GM10266 (cell line): ENCODE data around the gene FAU.

Experiments
- DNase-seq: peaks from one replicate; pipeline ENCODE4 v3.0.0; 2012; ENCODE audit errors: extremely low spot score
- CTCF ChIP-seq: IDR thresholded peaks from 2 replicates; pipeline ENCODE4 v1.5.1; 2012; ENCODE audit warnings: mild to moderate bottlenecking, low read depth; ENCODE audit not compliant: control insufficient read depth, insufficient read depth; ENCODE audit errors: missing control alignments

The FAU gene

GRCh38 chr11:65117206-65118096 lies 4.5 kb downstream of the FAU start, which contains the start of gene ZNHIT2:
ZNHIT2 (minus strand) TSS chr11:65117701; CDS start chr11:65117653, 48 bp downstream.
- peak; percentile 94 for DNase-seq
- peak; percentile 91 for TF ChIP-seq CTCF

GRCh38 chr11:65116370-65117205 lies 5.3 kb downstream of the FAU start:
- no peak for TF ChIP-seq CTCF
- DNase-seq: no peak

- TF ChIP-seq CTCF: no peak
- DNase-seq: no peak
Measured at GRCh38 chr11:65115361-65116082, 6.4 kb downstream of the FAU start.

DNA sequence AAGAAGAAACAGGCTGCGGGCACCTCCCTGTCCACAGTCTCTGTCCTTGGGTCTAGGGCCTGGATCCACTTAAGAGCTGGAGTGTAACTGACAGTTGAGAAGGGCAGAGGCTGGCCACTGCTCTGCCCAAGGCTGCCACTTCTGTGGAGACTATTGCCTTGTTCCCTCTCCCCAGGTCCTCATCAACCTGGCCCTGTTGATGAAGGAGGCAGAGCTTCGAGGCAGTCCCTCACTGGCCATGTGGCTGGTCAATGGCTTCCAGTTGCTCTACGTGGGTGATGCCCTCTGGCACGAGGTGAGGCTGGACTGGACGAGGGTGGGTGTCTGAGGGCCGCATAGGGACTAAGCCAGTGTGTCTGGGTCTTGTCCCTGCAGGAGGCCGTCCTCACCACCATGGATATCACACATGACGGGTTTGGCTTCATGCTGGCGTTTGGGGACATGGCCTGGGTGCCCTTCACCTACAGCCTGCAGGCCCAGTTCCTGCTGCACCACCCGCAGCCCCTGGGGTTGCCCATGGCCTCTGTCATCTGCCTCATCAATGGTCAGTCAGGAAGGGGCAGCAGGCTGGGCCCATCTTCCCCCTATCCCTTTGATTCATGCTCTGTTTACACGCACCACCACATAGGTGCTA lies 7.3 kb downstream of the FAU start:
- no peak for TF ChIP-seq CTCF
- no peak for DNase-seq

GRCh38 chr11:65113839-65114238 lies 8.1 kb downstream of the FAU start:
- no peak for TF ChIP-seq CTCF
- no peak for DNase-seq

DNA sequence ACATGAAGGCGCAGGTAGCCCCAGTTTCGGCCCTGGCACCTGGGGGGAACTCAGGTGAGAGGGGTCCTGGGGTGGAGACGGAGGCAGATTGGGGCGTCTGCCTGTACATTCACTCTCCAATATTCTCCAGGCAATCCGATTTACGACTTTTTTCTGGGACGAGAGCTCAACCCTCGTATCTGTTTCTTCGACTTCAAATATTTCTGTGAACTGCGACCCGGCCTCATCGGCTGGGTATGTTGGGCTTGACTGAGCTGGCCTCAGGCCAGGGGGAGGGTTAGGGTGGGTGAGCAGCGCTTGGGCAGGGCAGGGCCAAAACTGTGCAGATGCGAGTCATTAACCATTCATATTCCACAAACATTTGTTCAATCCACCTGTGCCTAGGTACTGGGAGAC lies 8.6 kb downstream of the FAU start:
- TF ChIP-seq CTCF: no peak

More for the DNA sequence above, 8.6 kb downstream of the FAU start:
- no peak for DNase-seq
